SK-N-SH (cell line): ENCODE data around the gene BEGAIN. TPM values are rescaled to one million over a fixed set of nuclear protein-coding genes. Genes with fewer than 3 reads are reported as not detected.

Experiments used
- CTCF ChIA-PET: fragments of 300-600, 350-600 bp; formaldehyde crosslinking; extraction: SDS; loops from one replicate; lab custom pipeline; 2021; lab: Yijun Ruan, JAX
- POLR2A ChIA-PET: fragments of 350-600 bp; sonication (Branson Sonifier 250); formaldehyde crosslinking; extraction: SDS; loops from one replicate; lab custom pipeline; 2020; ENCODE audit warnings: antibody characterized with exemption, inconsistent platforms; lab: Yijun Ruan, JAX
- DNase-seq: peaks from one replicate; pipeline ENCODE4 v3.0.0; 2012
- H2AFZ ChIP-seq: fragments of 200-600 bp; sonication (generic); 2 replicates; pipeline ENCODE4 v1.8.1; 2016; ENCODE audit warnings: antibody characterized with exemption, mild to moderate bottlenecking, low read depth
- H3F3A ChIP-seq: fragments of 200-600 bp; sonication (generic); replicated peaks from 2 replicates; pipeline ENCODE3; 2016; ENCODE audit warnings: antibody characterized with exemption, mild to moderate bottlenecking; ENCODE audit not compliant: insufficient read depth
- H3K27ac ChIP-seq, 2 experiments: fragments of 200-500 bp in 1 of 2; fragments of 200-600 bp in 1 of 2; sonication (Bioruptor generic) in 1 of 2; sonication (generic), shearing (Covaris generic) in 1 of 2; 2 replicates each; pipeline versions ENCODE4 v1.5.1 to v1.6.1; 2014 to 2016; ENCODE audit warnings: low read depth in 2 of 2, inconsistent platforms in 1 of 2, low read length in 1 of 2, mild to moderate bottlenecking in 1 of 2, mixed read lengths in 1 of 2
- H3K27me3 ChIP-seq: fragments of 200-600 bp; sonication (generic), shearing (Covaris generic); 2 replicates; pipeline ENCODE4 v1.6.1; 2016; ENCODE audit warnings: mixed run types; ENCODE audit not compliant: insufficient read depth
- H3K36me3 ChIP-seq, 2 experiments: fragments of 200-500 bp in 1 of 2; fragments of 200-600 bp in 1 of 2; sonication (Bioruptor generic) in 1 of 2; sonication (generic) in 1 of 2; replicated peaks in 1 of 2; 2 replicates each; pipeline versions ENCODE3 to v1.5.1; 2014 to 2016; ENCODE audit warnings: low read length in 1 of 2, mild to moderate bottlenecking in 1 of 2; ENCODE audit not compliant: insufficient read depth in 2 of 2, control insufficient read depth in 1 of 2
- H3K4me1 ChIP-seq, 2 experiments: fragments of 200-500 bp in 1 of 2; fragments of 200-600 bp in 1 of 2; sonication (Bioruptor generic) in 1 of 2; sonication (generic), shearing (Covaris generic) in 1 of 2; 2 replicates each; pipeline versions ENCODE4 v1.5.1 to v1.6.1; 2014 to 2016; ENCODE audit warnings: low read depth in 1 of 2, low read length in 1 of 2, mixed run types in 1 of 2; ENCODE audit not compliant: insufficient read depth in 2 of 2, control insufficient read depth in 1 of 2
- H3K4me2 ChIP-seq: fragments of 200-600 bp; sonication (generic), shearing (Covaris generic); 2 replicates; pipeline ENCODE4 v1.6.1; 2017; ENCODE audit warnings: mixed run types
- H3K4me3 ChIP-seq, 2 experiments: fragments of 200-500 bp in 1 of 2; fragments of 200-600 bp in 1 of 2; sonication (Bioruptor generic) in 1 of 2; sonication (generic), shearing (Covaris generic) in 1 of 2; 2 replicates each; pipeline versions ENCODE4 v1.5.1 to v1.8.1; 2014 to 2016; ENCODE audit warnings: low read depth in 2 of 2, inconsistent platforms in 1 of 2, low read length in 1 of 2, mild to moderate bottlenecking in 1 of 2, mixed read lengths in 1 of 2, moderate library complexity in 1 of 2
- H3K79me2 ChIP-seq: fragments of 200-600 bp; sonication (generic); 2 replicates; pipeline ENCODE4 v1.8.1; 2017; ENCODE audit warnings: mild to moderate bottlenecking; ENCODE audit not compliant: insufficient read depth
- H3K9ac ChIP-seq: fragments of 200-600 bp; sonication (generic); 2 replicates; pipeline ENCODE4 v1.6.1; 2017; ENCODE audit warnings: mixed run types
- H3K9me2 ChIP-seq: fragments of 200-600 bp; sonication (generic); 2 replicates; pipeline ENCODE4 v1.6.1; 2017; ENCODE audit warnings: mixed run types
- H3K9me3 ChIP-seq: fragments of 200-600 bp; sonication (generic); 2 replicates; pipeline ENCODE4 v1.6.1; 2017; ENCODE audit warnings: mixed run types, mild to moderate bottlenecking, moderate library complexity
- H4K20me1 ChIP-seq: fragments of 200-600 bp; sonication (generic); 2 replicates; pipeline ENCODE4 v1.6.1; 2017; ENCODE audit warnings: mild to moderate bottlenecking, mixed run types; ENCODE audit not compliant: insufficient read depth
- CHD2 ChIP-seq: fragments of 150-350 bp; IDR thresholded peaks from 2 replicates; pipeline ENCODE4 v1.6.1; 2018; ENCODE audit warnings: low read length; ENCODE audit not compliant: partially characterized antibody
- ELF1 ChIP-seq: IDR thresholded peaks from 2 replicates; pipeline ENCODE4 v1.4.0; 2012
- FOXJ3 ChIP-seq: sonication (generic); formaldehyde crosslinking; IDR thresholded peaks from 2 replicates; pipeline ENCODE4 v1.5.1; 2020; ENCODE audit warnings: mild to moderate bottlenecking, missing genetic modification reagents
- GATA2 ChIP-seq: sonication (generic); formaldehyde crosslinking; IDR thresholded peaks from 2 replicates; pipeline ENCODE4 v1.5.0; 2020; ENCODE audit warnings: mild to moderate bottlenecking, missing genetic modification reagents
- JUND ChIP-seq: IDR thresholded peaks from 2 replicates; pipeline ENCODE4 v1.4.0; 2012
- MEF2A ChIP-seq: IDR thresholded peaks from 2 replicates; pipeline ENCODE4 v1.4.0; 2012; ENCODE audit warnings: low read depth, borderline replicate concordance
- RAD21 ChIP-seq: IDR thresholded peaks from 2 replicates; pipeline ENCODE4 v1.6.1; 2012; ENCODE audit warnings: mild to moderate bottlenecking, low read length
- RFX5 ChIP-seq: IDR thresholded peaks from 2 replicates; pipeline ENCODE4 v1.6.1; 2012; ENCODE audit warnings: mild to moderate bottlenecking, improper control_type of control experiment, low read length
- TAF1 ChIP-seq: IDR thresholded peaks from 2 replicates; pipeline ENCODE4 v1.6.1; 2012; ENCODE audit warnings: low read depth, mild to moderate bottlenecking, low read length, moderate library complexity, borderline replicate concordance
- TEAD4 ChIP-seq: IDR thresholded peaks from 2 replicates; pipeline ENCODE4 v1.4.0; 2012; ENCODE audit warnings: mild to moderate bottlenecking, borderline replicate concordance; ENCODE audit not compliant: insufficient read depth
- WGBS: methylation state at CpG from one replicate; pipeline ENCODE4 v1.1.6; 2017; ENCODE audit warnings: low lambda C conversion rate; 5-methylcytosine and 5-hydroxymethylcytosine counted together
- polyA plus RNA-seq, 3 experiments: library from polyadenylated mRNA; depleted of rRNA; stranded (reverse); fragments of >200 nt; gene quantifications; 2 replicates each; pipeline ENCODE4 v1.2.3, GENCODE V29; 2012
- TF ChIP-seq, protein P1 (sequence below): fragments of 150-350 bp; IDR thresholded peaks from 2 replicates; pipeline ENCODE4 v1.6.1; 2017; ENCODE audit warnings: antibody characterized with exemption, low read length, low read depth, borderline replicate concordance
- TF ChIP-seq, protein P2 (sequence below): IDR thresholded peaks from 2 replicates; pipeline ENCODE4; 2012

BEGAIN gene
- polyA plus RNA-seq, 1 of the 3 experiments (the other 2 are of a cell fraction), result 4.2 TPM

DNA sequence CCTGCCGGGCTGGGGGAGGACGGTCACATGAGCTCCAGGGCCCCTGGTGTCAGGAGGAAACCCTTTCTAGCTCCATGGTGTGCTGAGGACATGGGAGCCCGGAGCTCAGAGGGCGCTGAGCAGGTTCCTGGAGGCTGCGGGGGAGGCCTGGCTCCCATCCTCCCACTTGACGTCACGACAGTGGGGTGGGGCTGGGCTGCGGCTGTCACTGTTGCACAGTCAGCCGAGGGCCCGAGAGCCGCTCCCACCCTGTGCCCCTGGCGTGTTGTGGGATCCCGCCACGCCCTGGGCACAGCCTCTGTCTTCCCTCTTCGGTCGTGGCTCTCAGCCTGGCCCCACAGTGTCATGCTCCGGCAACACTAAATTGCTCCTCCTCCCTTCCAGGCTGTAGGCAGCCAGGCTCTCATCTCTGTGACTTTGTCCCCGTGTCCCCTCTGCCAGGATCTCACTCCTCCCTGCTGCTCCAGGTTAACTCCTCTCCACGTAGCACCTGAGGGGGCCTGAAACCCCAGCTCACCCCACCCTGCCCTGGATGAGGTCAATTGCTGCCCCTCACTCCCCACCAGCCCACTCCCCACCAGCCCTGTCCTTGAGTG, 33.0 kb downstream of the BEGAIN start:
- no peak overlapping the region for H3K9ac ChIP-seq
- H3K27ac ChIP-seq, result peak overlapping the region in 1 of 2 experiments; percentile 58; a peak in 1 of 4 replicates
- H3K4me3 ChIP-seq, result no peak overlapping the region
- no peak overlapping the region for H3K4me2 ChIP-seq
- POLR2A ChIA-PET, result interaction anchor here (0.9 kb wide), 1 partner anchor 12 kb away, joined by 3 read pairs; no protein-coding TSS in a partner anchor
- peaks cover 0 to 97% of the 10 kb centered on the region in 2 experiments; a peak in 1 of 4 replicates for H3K4me1 ChIP-seq
- H2AFZ ChIP-seq, result no peak overlapping the region
- no peak for DNase-seq
- WGBS, result 82% methylated on average over 11 of the region's 19 CpGs
- H3K36me3 ChIP-seq, result no peaks in the 10 kb centered on the region
- no peaks in the 10 kb centered on the region for H3F3A ChIP-seq
- no peaks in the 10 kb centered on the region for H3K9me3 ChIP-seq
- H3K79me2 ChIP-seq, result no peaks in the 10 kb centered on the region
- H4K20me1 ChIP-seq, result no peaks in the 10 kb centered on the region
- CTCF ChIA-PET, result interaction anchor here (2.0 kb wide), 1 partner anchor 114 kb away, joined by 5 read pairs; no protein-coding TSS in a partner anchor
- TF ChIP-seq RAD21, result no peak
- TF ChIP-seq, protein P1, sequence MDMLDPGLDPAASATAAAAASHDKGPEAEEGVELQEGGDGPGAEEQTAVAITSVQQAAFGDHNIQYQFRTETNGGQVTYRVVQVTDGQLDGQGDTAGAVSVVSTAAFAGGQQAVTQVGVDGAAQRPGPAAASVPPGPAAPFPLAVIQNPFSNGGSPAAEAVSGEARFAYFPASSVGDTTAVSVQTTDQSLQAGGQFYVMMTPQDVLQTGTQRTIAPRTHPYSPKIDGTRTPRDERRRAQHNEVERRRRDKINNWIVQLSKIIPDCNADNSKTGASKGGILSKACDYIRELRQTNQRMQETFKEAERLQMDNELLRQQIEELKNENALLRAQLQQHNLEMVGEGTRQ, result no peak
- TF ChIP-seq CHD2, result no peak
- TF ChIP-seq, protein P2, sequence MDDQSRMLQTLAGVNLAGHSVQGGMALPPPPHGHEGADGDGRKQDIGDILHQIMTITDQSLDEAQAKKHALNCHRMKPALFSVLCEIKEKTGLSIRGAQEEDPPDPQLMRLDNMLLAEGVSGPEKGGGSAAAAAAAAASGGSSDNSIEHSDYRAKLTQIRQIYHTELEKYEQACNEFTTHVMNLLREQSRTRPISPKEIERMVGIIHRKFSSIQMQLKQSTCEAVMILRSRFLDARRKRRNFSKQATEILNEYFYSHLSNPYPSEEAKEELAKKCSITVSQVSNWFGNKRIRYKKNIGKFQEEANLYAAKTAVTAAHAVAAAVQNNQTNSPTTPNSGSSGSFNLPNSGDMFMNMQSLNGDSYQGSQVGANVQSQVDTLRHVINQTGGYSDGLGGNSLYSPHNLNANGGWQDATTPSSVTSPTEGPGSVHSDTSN, result no peak
- no peak for TF ChIP-seq MEF2A
- no peak for TF ChIP-seq TEAD4
- TF ChIP-seq RFX5, result no peak
- TF ChIP-seq FOXJ3 (CRISPR knock-in tag), result no peak
- TF ChIP-seq GATA2 (CRISPR knock-in tag), result no peak
- no peak for TF ChIP-seq JUND
- TF ChIP-seq TAF1, result no peak
- TF ChIP-seq ELF1, result no peak
- H3K27me3 ChIP-seq, result no peaks in the 10 kb centered on the region
- no peaks in the 10 kb centered on the region for H3K9me2 ChIP-seq

DNA sequence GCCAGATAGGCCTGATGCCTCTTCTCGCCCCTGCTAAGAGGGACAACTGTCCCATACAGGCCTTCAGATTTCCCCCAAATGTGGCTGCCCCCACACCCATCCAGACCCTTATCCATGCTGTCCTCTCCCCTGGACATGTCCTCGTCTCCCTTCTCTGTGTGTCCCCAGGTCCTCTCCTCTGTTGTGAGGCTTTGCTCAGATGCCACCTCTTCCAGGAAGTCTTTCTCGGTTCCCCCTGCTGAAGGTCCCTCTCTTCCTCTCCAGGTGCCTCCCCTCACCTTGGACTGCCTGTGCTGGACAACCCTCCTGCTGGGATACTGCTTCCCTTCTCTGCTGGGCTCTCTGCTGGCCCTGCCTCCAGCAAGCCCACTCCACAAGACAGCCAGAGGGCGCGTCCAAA, 33.7 kb downstream of the BEGAIN start:
- ChIA-PET POLR2A (interaction anchor here (0.9 kb wide), 1 partner anchor 13 kb away, joined by 3 read pairs; no protein-coding TSS in a partner anchor), CTCF (interaction anchor here (0.6 kb wide), 1 partner anchor 455 kb away, joined by 3 read pairs; no protein-coding TSS in a partner anchor)
- Histone ChIP-seq H3K4me2 (no peak overlapping the region), H3K79me2 (no peaks in the 10 kb centered on the region), H3F3A (no peaks in the 10 kb centered on the region), H3K27ac (peak overlapping the region in 1 of 2 experiments; percentile 58; a peak in 1 of 4 replicates), H3K4me3 (no peak overlapping the region), H3K36me3 (no peaks in the 10 kb centered on the region), H3K9ac (no peak overlapping the region), H3K4me1 (peaks cover 0 to 94% of the 10 kb centered on the region in 2 experiments; a peak in 1 of 4 replicates), H2AFZ (no peak overlapping the region), H3K9me2 (no peaks in the 10 kb centered on the region), H3K9me3 (no peaks in the 10 kb centered on the region), H3K27me3 (no peaks in the 10 kb centered on the region), H4K20me1 (no peaks in the 10 kb centered on the region)
- no peak for DNase-seq
- 69% methylated on average over 3 of the region's 5 CpGs for WGBS
- no peak for TF ChIP-seq JUND
